HG03354 (cell line): ENCODE data around the gene FGF3.

Source experiments
- ATAC-seq: cut with Tn5 transposase; IDR thresholded peaks from one replicate; pipeline ENCODE4 v1.9.1; 2021; ENCODE audit warnings: mild to moderate bottlenecking; ENCODE audit not compliant: unreplicated experiment, poor library complexity, severe bottlenecking

Gene FGF3

GRCh38 chr11:69826773-69827172 is 7.6 kb upstream of the FGF3 start:
- no peak for ATAC-seq

GRCh38 chr11:69825941-69826340 is 6.7 kb upstream of the FGF3 start:
- ATAC-seq: no peak

- no peak for ATAC-seq
Measured at GRCh38 chr11:69825037-69825834, 6.0 kb upstream of the FGF3 start.

- no peak for ATAC-seq
Measured at GRCh38 chr11:69823641-69824265, 4.5 kb upstream of the FGF3 start.

- no peak for ATAC-seq
Measured at GRCh38 chr11:69822676-69823494, 3.7 kb upstream of the FGF3 start.

GRCh38 chr11:69821511-69822040 is 2.4 kb upstream of the FGF3 start:
- no peak for ATAC-seq

GRCh38 chr11:69820441-69820840 is 1.2 kb upstream of the FGF3 start:
- ATAC-seq: no peak

- ATAC-seq: no peak
Measured at GRCh38 chr11:69819541-69820070, 390 bp upstream of the FGF3 start.

GRCh38 chr11:69818231-69818602 is 999 bp downstream of the FGF3 start:
- no peak for ATAC-seq

GRCh38 chr11:69817265-69818230 is 1.7 kb downstream of the FGF3 start:
- no peak for ATAC-seq

- ATAC-seq: no peak
Measured at GRCh38 chr11:69816671-69817070, 2.5 kb downstream of the FGF3 start.

GRCh38 chr11:69815973-69816372 is 3.2 kb downstream of the FGF3 start:
- no peak for ATAC-seq

- no peak for ATAC-seq
Measured at GRCh38 chr11:69814902-69815301, 4.3 kb downstream of the FGF3 start.

- ATAC-seq: no peak
Measured at GRCh38 chr11:69814411-69814810, 4.8 kb downstream of the FGF3 start.

GRCh38 chr11:69813839-69814238 is 5.4 kb downstream of the FGF3 start:
- no peak for ATAC-seq

- no peak for ATAC-seq
Measured at GRCh38 chr11:69812946-69813345, 6.3 kb downstream of the FGF3 start.

GRCh38 chr11:69812256-69812655 is 7.0 kb downstream of the FGF3 start:
- no peak for ATAC-seq

GRCh38 chr11:69811431-69811830 is 7.8 kb downstream of the FGF3 start:
- ATAC-seq: no peak
